Measurements from ENCODE around the gene NCK2.

Gene NCK2

DNA sequence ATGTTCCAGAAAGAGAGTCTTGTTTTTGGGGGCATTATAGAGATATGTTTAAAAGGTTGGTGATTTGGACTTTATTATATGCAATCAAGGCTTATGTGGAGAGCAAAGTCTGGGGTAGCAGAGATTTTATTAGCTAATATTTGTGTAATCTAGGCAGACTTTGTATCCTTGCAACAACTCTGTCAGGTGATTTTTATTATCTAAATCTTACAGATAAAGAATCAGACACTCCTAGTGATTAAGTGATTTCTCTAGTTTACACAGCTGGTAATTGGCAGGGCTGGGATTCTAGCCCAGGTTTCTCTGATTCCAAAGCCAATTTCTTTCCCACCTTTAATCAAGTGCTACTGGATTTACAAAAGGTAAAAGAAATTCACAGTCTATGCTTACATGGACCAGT, 33.3 kb upstream of the NCK2 start:
- no peak for DNase-seq
- no peaks in the 10 kb centered on the region for H3K27me3 ChIP-seq (replicated peaks)
- H3K27ac ChIP-seq = no peak overlapping the region
- no peaks in the 10 kb centered on the region for H3K36me3 ChIP-seq (replicated peaks)
- in situ Hi-C loops (cut with HindIII; ENCODE audit: low pct_ligation_motif_present, low sequenced_read_pairs) = no loop called here
- H3K4me3 ChIP-seq (ENCODE audit: low read depth, low read length) = no peak overlapping the region
- TF ChIP-seq CTCF (IDR thresholded peaks at IDR 0.05; ENCODE audit: low read depth, low read length, missing control alignments) = no peak

DNA sequence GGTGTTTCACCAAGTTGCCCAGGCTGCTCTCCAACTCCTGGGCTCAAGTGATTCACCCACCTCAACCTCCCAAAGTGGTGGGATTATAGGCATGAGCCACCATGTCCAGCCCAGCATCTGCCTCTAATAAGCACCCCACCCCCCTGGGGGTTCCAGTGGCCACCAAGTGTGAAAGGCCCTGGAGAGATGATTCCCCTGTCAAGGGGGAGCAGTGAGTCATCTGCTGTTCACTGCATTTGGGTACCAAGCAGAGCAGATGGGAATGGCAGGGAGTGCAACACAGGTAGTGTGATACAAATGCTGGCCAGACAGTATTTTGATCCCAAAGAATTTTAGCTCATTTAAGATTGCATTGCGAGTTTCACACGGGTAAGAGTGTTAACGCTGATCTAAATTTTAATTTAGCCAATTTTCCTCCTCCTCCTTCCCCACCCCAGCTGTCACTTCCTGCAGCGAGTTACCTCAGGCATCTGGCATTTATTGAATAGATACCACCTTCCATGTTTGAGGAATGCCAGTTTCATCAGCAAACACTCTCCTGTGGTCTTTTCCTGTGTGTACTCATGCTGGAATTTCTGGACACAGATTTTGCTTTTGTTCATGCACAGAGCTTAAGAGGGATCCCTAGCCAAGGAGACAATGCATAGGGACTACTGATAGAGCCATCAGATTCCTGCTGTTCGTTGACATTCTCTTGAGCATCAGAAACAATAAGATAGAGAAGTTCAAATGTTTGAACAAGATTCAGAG, 32.4 kb upstream of the NCK2 start:
- H3K27ac ChIP-seq = no peak overlapping the region
- no peak for TF ChIP-seq CTCF (IDR thresholded peaks at IDR 0.05; ENCODE audit: low read depth, low read length, missing control alignments)
- H3K4me3 ChIP-seq (ENCODE audit: low read depth, low read length) = no peak overlapping the region
- H3K36me3 ChIP-seq (replicated peaks) = no peaks in the 10 kb centered on the region
- in situ Hi-C loops (cut with HindIII; ENCODE audit: low pct_ligation_motif_present, low sequenced_read_pairs) = no loop called here
- no peaks in the 10 kb centered on the region for H3K27me3 ChIP-seq (replicated peaks)
- DNase-seq = no peak

- H3K36me3 ChIP-seq (replicated peaks) = no peaks in the 10 kb centered on the region
- no peaks in the 10 kb centered on the region for H3K27me3 ChIP-seq (replicated peaks)
- DNase-seq = no peak
- no peak for TF ChIP-seq CTCF (IDR thresholded peaks at IDR 0.05; ENCODE audit: low read depth, low read length, missing control alignments)
- in situ Hi-C loops (cut with HindIII; ENCODE audit: low pct_ligation_motif_present, low sequenced_read_pairs) = no loop called here
- H3K4me3 ChIP-seq (ENCODE audit: low read depth, low read length) = no peak overlapping the region
- no peak overlapping the region for H3K27ac ChIP-seq
These were observed 31.6 kb upstream of the NCK2 start for GRCh38 chr2:105712981-105713596.

GRCh38 chr2:105714141-105714540, 30.6 kb upstream of the NCK2 start:
- Histone ChIP-seq H3K4me3 (ENCODE audit: low read depth, low read length) (no peak overlapping the region), H3K27me3 (replicated peaks) (no peaks in the 10 kb centered on the region), H3K36me3 (replicated peaks) (no peaks in the 10 kb centered on the region), H3K27ac (no peak overlapping the region)
- in situ Hi-C loops (cut with HindIII; ENCODE audit: low pct_ligation_motif_present, low sequenced_read_pairs) = no loop called here
- TF ChIP-seq CTCF (IDR thresholded peaks at IDR 0.05; ENCODE audit: low read depth, low read length, missing control alignments) = no peak
- no peak for DNase-seq

DNA sequence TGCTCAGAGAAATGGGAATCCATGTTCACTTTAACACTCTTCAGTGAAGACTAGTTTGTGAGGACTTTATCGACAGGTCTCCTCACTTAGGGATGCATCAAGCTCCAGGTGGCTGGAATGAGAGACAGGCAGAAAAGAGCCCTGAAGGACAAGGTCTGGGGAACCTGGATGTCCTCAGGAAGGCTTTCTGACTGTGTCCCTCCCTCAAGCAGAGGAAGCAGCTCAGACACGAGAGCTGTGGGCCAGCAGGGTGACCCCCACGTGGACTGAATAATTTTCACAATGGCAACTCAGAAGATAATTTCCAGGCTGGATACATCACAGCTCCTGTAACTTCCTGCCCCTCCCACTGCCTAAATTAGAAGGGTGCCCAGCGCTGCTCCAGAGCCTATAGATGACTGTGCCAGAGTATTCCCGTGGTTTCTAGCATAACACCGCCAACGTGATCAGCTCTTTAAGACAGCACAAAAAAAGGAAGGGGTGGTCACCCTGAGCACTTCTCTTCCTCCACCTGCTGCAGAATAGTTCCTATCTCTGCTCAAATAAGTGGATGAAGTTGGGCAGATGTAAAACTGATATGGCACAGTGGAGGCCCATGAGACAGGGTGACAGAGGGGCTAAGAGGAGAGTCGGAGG, 25.7 kb upstream of the NCK2 start:
- in situ Hi-C loops (cut with HindIII; ENCODE audit: low pct_ligation_motif_present, low sequenced_read_pairs) = no loop called here
- no peaks in the 10 kb centered on the region for H3K27me3 ChIP-seq (replicated peaks)
- no peak overlapping the region for H3K4me3 ChIP-seq (ENCODE audit: low read depth, low read length)
- H3K36me3 ChIP-seq (replicated peaks) = no peaks in the 10 kb centered on the region
- no peak for DNase-seq
- no peak overlapping the region for H3K27ac ChIP-seq
- no peak for TF ChIP-seq CTCF (IDR thresholded peaks at IDR 0.05; ENCODE audit: low read depth, low read length, missing control alignments)

Measured in brain microvascular endothelial cell (primary cell).